ENCODE results near the gene MYO1G. TPM values are rescaled to one million over a fixed set of nuclear protein-coding genes. Genes with fewer than 3 reads are reported as not detected.
"Not testable (repeated sequence)": the region's sequence is repeated elsewhere in the genome, so short reads cannot be mapped to it uniquely, and the experiment has no call there.

MYO1G gene
- total and polyA plus RNA-seq, 8 donors, result 1.7 to 16.7 (median 3.3) TPM

GRCh38 chr7:44994877-44995554 is 16.2 kb upstream of the MYO1G start:
- no peaks in the 10 kb centered on the region for H3K9me3 ChIP-seq
- no peak for TF ChIP-seq POLR2A (IDR thresholded peaks at IDR 0.05)
- no peak for TF ChIP-seq EP300 (IDR thresholded peaks at IDR 0.05)
- no peak for TF ChIP-seq CTCF (IDR thresholded peaks at IDR 0.05)
- TF ChIP-seq POLR2AphosphoS5 (IDR thresholded peaks at IDR 0.05), result no peak
- no peaks in the 10 kb centered on the region for H3K27me3 ChIP-seq
- peak overlapping the region in 1 of 5 donors; percentile 48 for H3K27ac ChIP-seq
- no peak overlapping the region for H3K4me3 ChIP-seq
- H3K4me1 ChIP-seq, result peaks cover 0 to 8% (median 5%) of the 10 kb centered on the region in 4 donors
- no peak for DNase-seq
- H3K36me3 ChIP-seq, result no peaks in the 10 kb centered on the region
- intact Hi-C loops (cut with DNase I; ENCODE audit: low total_unique reads), result no loop called here
- WGBS, 5 donors, result 72 to 80% (median 75%) methylated on average over 5 of the region's 5 CpGs

GRCh38 chr7:44992004-44992795 is 13.4 kb upstream of the MYO1G start:
- H3K9me3 ChIP-seq; H3K4me3 ChIP-seq; H3K4me1 ChIP-seq; intact Hi-C loops (cut with DNase I; ENCODE audit: low total_unique reads); H3K27me3 ChIP-seq; H3K36me3 ChIP-seq; H3K27ac ChIP-seq; DNase-seq: not testable (repeated sequence)
- 83 to 89% (median 86%) methylated on average over 17 to 21 of the region's 21 CpGs for WGBS, 5 donors

- Histone ChIP-seq H3K27me3 (no peaks in the 10 kb centered on the region), H3K4me3 (no peak overlapping the region), H3K27ac (peak overlapping the region in 1 of 5 donors; percentile 53), H3K36me3 (peaks cover 0 to 4% (median under 1%) of the 10 kb centered on the region in 4 donors), H3K9me3 (no peaks in the 10 kb centered on the region), H3K4me1 (peaks cover 10 to 21% (median 15%) of the 10 kb centered on the region in 4 donors)
- intact Hi-C loops (cut with DNase I; ENCODE audit: low total_unique reads), result no loop called here
- TF ChIP-seq POLR2A (IDR thresholded peaks at IDR 0.05), result no peak
- WGBS, 5 donors, result 59 to 69% (median 60%) methylated on average over 9 of the region's 9 CpGs
- peak in 1 of 2 donors; percentile 27 for DNase-seq
Measured at GRCh38 chr7:44990109-44991023, 11.6 kb upstream of the MYO1G start.

GRCh38 chr7:44989132-44989531 is 10.3 kb upstream of the MYO1G start:
- no peak for DNase-seq
- intact Hi-C loops (cut with DNase I; ENCODE audit: low total_unique reads), result no loop called here
- Histone ChIP-seq H3K4me1 (peaks cover 19 to 34% (median 27%) of the 10 kb centered on the region in 4 donors), H3K27me3 (no peaks in the 10 kb centered on the region), H3K9me3 (no peaks in the 10 kb centered on the region), H3K36me3 (peaks cover 5 to 13% (median 11%) of the 10 kb centered on the region in 4 donors), H3K4me3 (no peak overlapping the region), H3K27ac (no peak overlapping the region)
- TF ChIP-seq POLR2A (IDR thresholded peaks at IDR 0.05), result no peak
- no peak for TF ChIP-seq CTCF (IDR thresholded peaks at IDR 0.05)
- no peak for TF ChIP-seq POLR2AphosphoS5 (IDR thresholded peaks at IDR 0.05)
- TF ChIP-seq EP300 (IDR thresholded peaks at IDR 0.05), result no peak
- WGBS, 5 donors, result 90 to 97% (median 95%) methylated on average over 3 of the region's 3 CpGs

GRCh38 chr7:44988701-44989100 is 9.9 kb upstream of the MYO1G start:
- no peaks in the 10 kb centered on the region for H3K9me3 ChIP-seq
- H3K27ac ChIP-seq, result no peak overlapping the region
- intact Hi-C loops (cut with DNase I; ENCODE audit: low total_unique reads), result no loop called here
- H3K4me3 ChIP-seq, result no peak overlapping the region
- H3K4me1 ChIP-seq, result peaks cover 19 to 38% (median 30%) of the 10 kb centered on the region in 4 donors
- TF ChIP-seq EP300 (IDR thresholded peaks at IDR 0.05), result no peak
- TF ChIP-seq POLR2A (IDR thresholded peaks at IDR 0.05), result no peak
- TF ChIP-seq POLR2AphosphoS5 (IDR thresholded peaks at IDR 0.05), result no peak
- TF ChIP-seq CTCF (IDR thresholded peaks at IDR 0.05), result no peak
- H3K27me3 ChIP-seq, result no peaks in the 10 kb centered on the region
- no peak for DNase-seq
- WGBS, 5 donors, result 81 to 96% (median 84%) methylated on average over 4 of the region's 4 CpGs
- H3K36me3 ChIP-seq, result peaks cover 9 to 17% (median 16%) of the 10 kb centered on the region in 4 donors
